GM10847 (cell line): ENCODE measurements around the gene MFAP3L.

Source experiments
- POLR2A ChIP-seq: IDR thresholded peaks from 2 replicates; pipeline ENCODE4 v1.6.1; 2011; ENCODE audit not compliant: insufficient read length; ENCODE audit errors: extremely low read depth

The MFAP3L gene

GRCh38 chr4:170026253-170027021, at the start of gene MFAP3L:
Gene MFAP3L (minus strand): TSS chr4:170026395. CDS start chr4:170005877, 20,518 bp downstream.
- TF ChIP-seq POLR2A, result no peak

- no peak for TF ChIP-seq POLR2A
Observed at GRCh38 chr4:170071196-170071595, 45.0 kb upstream of the MFAP3L start.

- TF ChIP-seq POLR2A, result no peak
Observed at GRCh38 chr4:170068438-170069128, 42.4 kb upstream of the MFAP3L start.

DNA sequence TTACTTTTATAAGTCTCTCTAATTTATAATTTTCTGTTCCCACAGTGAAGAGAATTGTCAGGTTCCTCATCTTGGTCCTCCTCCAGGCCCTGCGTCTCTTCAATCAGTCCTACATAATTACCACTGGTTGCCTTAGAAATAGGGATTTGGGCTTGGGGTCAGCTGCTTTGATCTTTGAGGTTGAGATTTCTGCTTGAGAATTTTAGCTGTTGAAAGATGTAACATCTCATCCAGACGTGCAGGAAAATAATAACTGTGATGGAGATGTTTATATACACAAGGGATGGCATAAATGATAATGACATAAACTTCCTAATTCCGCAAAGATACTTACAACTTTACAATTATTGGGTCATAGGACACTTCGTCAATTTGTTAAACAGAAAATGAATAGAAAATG, 33.2 kb upstream of the MFAP3L start:
- no peak for TF ChIP-seq POLR2A

DNA sequence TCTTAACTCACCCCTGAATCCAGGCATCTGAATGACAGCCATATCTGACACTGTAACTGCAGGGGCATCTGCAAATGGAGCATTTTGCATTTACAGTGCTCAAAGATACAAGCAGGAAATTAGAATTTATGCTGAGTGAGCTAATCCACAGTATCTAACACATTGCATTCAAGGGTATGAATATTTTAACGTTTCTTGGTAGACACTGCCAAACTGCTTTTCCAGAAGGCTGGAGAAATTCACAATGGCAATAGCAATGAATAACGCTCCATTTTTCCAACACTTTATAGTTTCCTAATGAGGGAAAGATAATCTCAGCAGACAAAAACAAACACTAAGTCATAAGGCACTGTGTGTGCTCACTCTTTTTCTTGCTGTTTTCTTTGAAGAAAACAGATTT, 32.6 kb upstream of the MFAP3L start:
- no peak for TF ChIP-seq POLR2A

DNA sequence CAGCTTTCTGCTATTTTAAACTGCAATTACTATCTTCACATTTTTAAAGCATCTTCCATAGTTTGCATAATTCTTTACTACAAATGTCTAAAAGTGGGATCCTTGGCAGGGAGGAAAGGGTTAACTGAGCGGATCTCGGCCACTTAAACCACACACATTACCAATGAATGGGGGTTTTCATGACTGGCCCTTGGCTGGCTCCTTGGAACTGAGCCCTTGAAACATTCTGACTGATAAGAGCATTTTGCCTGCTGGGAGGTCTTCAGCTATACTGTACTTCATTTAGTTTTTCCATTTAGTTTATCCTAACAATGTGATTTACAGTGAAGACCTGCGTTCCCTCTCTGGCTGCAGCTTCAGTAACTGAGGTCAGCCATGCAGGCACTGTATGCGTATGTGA, 31.7 kb upstream of the MFAP3L start:
- no peak for TF ChIP-seq POLR2A

DNA sequence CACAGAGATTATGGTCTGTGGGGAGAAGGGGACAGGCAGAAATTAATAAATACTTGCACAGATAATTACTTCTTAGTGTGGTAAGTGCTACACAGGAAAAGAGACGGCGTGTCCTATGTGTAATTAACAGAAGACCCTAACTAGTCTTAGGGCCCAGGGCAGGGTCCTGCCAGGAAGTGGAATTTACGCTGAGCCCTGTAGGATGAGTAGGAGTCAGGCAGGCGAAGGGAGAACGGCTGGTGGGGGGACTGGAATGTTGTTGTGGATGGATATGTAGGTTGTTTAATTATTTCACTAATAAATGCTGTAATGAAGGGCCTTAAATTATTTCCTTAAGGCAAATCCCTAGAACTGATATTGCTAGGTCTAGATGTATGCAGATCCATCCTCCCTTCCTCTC, 26.7 kb upstream of the MFAP3L start:
- no peak for TF ChIP-seq POLR2A

- no peak for TF ChIP-seq POLR2A
Observed at GRCh38 chr4:170051402-170051801, 25.2 kb upstream of the MFAP3L start.

- no peak for TF ChIP-seq POLR2A
Observed at GRCh38 chr4:170049766-170050165, 23.6 kb upstream of the MFAP3L start.

- TF ChIP-seq POLR2A, result no peak
Observed at GRCh38 chr4:170047771-170048354, 21.7 kb upstream of the MFAP3L start.

DNA sequence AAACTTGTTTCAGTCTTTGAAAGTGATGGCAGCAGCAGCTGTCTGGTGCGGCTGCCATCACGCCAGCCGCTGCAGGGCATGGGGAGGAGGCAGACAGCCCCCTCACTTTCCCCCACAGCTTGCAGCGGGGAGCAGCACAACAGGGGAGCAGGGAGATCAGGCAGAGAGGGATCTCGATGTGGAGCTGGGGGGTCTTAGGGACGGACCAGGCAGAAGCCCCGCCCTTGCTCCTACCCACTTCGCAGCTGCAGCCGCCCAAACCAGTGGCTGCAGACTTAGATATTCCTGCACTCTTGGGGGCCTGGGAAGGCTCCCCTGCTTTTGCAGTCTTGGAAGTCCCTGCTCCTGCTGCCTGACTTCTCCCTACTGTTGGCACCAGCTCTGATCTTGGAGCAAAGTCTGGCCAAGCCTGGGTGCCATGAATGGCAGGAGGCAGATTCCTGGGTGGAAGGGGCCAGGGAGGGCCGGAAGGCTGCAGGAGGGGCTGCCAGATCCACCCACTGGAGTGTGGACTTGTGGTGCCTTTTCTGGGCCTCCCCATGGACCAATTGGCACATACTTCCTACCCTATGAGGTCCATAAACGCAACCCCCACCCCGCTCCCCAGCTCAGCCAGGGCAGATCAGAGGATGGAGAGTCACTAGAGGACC, 14.0 kb upstream of the MFAP3L start:
- no peak for TF ChIP-seq POLR2A

GRCh38 chr4:170038769-170039168, 12.6 kb upstream of the MFAP3L start:
- TF ChIP-seq POLR2A, result no peak

- no peak for TF ChIP-seq POLR2A
Observed at GRCh38 chr4:170038232-170038631, 12.0 kb upstream of the MFAP3L start.

GRCh38 chr4:170037481-170037880, 11.3 kb upstream of the MFAP3L start:
- no peak for TF ChIP-seq POLR2A

GRCh38 chr4:170035845-170036244, 9.7 kb upstream of the MFAP3L start:
- TF ChIP-seq POLR2A, result no peak

DNA sequence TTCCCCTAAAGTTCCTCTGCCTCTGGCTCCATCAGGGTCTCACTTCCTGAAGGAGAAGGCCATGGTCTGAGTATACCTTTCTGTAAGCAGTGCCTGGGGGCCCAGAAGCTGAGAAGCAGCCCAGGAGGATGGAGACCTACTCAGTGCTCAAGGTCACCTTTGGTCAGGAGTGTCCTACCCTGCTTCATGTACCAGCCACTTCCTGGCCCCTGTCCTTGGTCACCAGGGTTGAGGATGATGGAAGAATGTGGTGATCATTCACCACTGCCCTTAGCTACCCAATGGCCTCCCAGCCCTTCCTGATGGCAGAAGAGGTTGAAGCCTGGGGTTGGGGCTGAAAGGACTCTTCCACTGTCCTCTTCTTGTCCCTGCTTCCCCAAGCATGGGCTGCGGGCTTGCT, 9.0 kb upstream of the MFAP3L start:
- TF ChIP-seq POLR2A, result no peak

DNA sequence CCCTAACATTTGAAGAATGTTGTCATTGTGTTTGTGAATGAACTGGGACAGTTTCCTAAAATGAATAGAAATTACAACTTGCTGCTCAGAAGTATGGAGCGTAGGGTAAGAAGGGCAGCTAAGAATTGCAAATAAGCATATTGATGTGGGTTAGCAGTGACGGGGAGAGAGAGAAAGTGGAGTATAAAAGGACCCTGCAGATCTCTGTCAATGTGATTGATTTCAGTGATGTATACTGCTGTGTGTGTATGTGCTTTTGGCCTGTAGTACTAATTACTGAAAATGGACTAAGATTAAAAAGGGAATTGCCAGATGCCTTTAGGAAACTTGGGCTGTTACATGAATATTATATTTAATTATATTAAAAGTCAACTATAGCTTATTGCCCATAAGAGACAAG, 7.8 kb upstream of the MFAP3L start:
- TF ChIP-seq POLR2A, result no peak
